Natural killer cell (primary cell): ENCODE results near the gene HEY2. TPM values are rescaled to one million over a fixed set of nuclear protein-coding genes. Genes with fewer than 3 reads are reported as not detected.

Source experiments
- ATAC-seq, 3 donors: fragments of 150-1000 bp in 2 of 3; fragments of 200-7000 bp in 1 of 3; cut with Tn5 transposase; 1 replicate in 1 of 3; 2 replicates in 2 of 3; pipeline ENCODE4 v1.10.0; 2021; ENCODE audit warnings: mild to moderate bottlenecking in 2 of 3, moderate library complexity in 2 of 3
- DNase-seq, 2 donors: peaks; one replicate each; pipeline versions ENCODE4 v3.0.0 to v3.0.0-alpha.2; 2013 to 2021; ENCODE audit warnings: mixed read lengths in 1 of 2
- H3K27ac ChIP-seq: one replicate; pipeline ENCODE4 v1.5.1; 2013; ENCODE audit warnings: mild to moderate bottlenecking, low read length
- H3K27me3 ChIP-seq: one replicate; pipeline ENCODE4 v1.6.1; 2013; ENCODE audit warnings: low read length; ENCODE audit not compliant: control insufficient read depth, insufficient read depth
- H3K36me3 ChIP-seq: one replicate; pipeline ENCODE4 v1.6.1; 2013; ENCODE audit warnings: low read length; ENCODE audit not compliant: control insufficient read depth, insufficient read depth
- H3K4me1 ChIP-seq: one replicate; pipeline ENCODE4 v1.6.1; 2013; ENCODE audit warnings: low read length; ENCODE audit not compliant: control insufficient read depth, insufficient read depth
- H3K4me3 ChIP-seq: one replicate; pipeline ENCODE4 v1.5.1; 2013; ENCODE audit warnings: low read length
- H3K9me3 ChIP-seq: one replicate; pipeline ENCODE4 v1.6.1; 2013; ENCODE audit warnings: low read length; ENCODE audit not compliant: control insufficient read depth, insufficient read depth
- H3K27ac Mint-ChIP-seq, 2 donors: one replicate each; pipeline ENCODE4 v1.8.0; 2022; ENCODE audit warnings: mild to moderate bottlenecking in 2 of 2, mixed read lengths in 2 of 2, moderate library complexity in 1 of 2
- H3K27me3 Mint-ChIP-seq, 2 donors: one replicate each; pipeline ENCODE4 v1.8.0; 2022; ENCODE audit warnings: low read depth in 2 of 2, mixed read lengths in 2 of 2
- H3K36me3 Mint-ChIP-seq: one replicate; pipeline ENCODE4 v1.8.0; 2022; ENCODE audit warnings: mixed read lengths
- H3K4me1 Mint-ChIP-seq, 2 donors: one replicate each; pipeline ENCODE4 v1.8.0; 2022; ENCODE audit warnings: mixed read lengths in 2 of 2
- H3K4me3 Mint-ChIP-seq: one replicate; pipeline ENCODE4 v1.8.0; 2022; ENCODE audit warnings: mild to moderate bottlenecking, moderate library complexity, mixed read lengths
- H3K9me3 Mint-ChIP-seq, 2 donors: one replicate each; pipeline ENCODE4 v1.8.0; 2022; ENCODE audit warnings: mixed read lengths in 2 of 2
- WGBS: methylation state at CpG from one replicate; pipeline ENCODE4 v1.1.7; 2013; ENCODE audit warnings: missing lambda C conversion rate; ENCODE audit not compliant: insufficient coverage; 5-methylcytosine and 5-hydroxymethylcytosine counted together
- intact Hi-C: fragments of 100-400 bp; cut with micrococcal nuclease; formaldehyde crosslinking; loops from one replicate; pipeline ENCODE4 v1.14.2; 2022
- total RNA-seq, 4 donors: library from RNA; stranded (reverse); fragments of 120-200 nt in 1 of 4; gene quantifications; one replicate each; pipeline versions ENCODE4 v1.2.3 to v1.2.4, GENCODE V29; 2013 to 2022
- TF ChIP-seq, protein P1 (sequence below): fragments of 200-600 bp; IDR thresholded peaks from one replicate; pipeline ENCODE4 v1.8.0; 2022; ENCODE audit warnings: antibody characterized with exemption

The HEY2 gene
- total RNA-seq, 3 donors from 2014 or later (not counting 1 experiment from before 2014, with no cell fraction given) = 0.66 to 0.93 (median 0.73) TPM

GRCh38 chr6:125753937-125754259 lies 4.5 kb downstream of the HEY2 start:
- Histone ChIP-seq H3K27me3 (peaks cover 21% of the 10 kb centered on the region), H3K4me3 (no peak overlapping the region), H3K9me3 (no peaks in the 10 kb centered on the region), H3K36me3 (no peaks in the 10 kb centered on the region), H3K27ac (no peak overlapping the region), H3K4me1 (peaks cover 10% of the 10 kb centered on the region)
- intact Hi-C loops = loop anchor here (1.0 kb wide), 1 partner anchor 443 kb away; no protein-coding TSS in a partner anchor
- Mint-ChIP-seq H3K9me3 (no peaks in the 10 kb centered on the region), H3K27ac (no peak overlapping the region), H3K36me3 (no peaks in the 10 kb centered on the region), H3K4me1 (peaks cover 14 to 18% of the 10 kb centered on the region in 2 donors), H3K27me3 (peaks cover 2 to 9% of the 10 kb centered on the region in 2 donors), H3K4me3 (no peak overlapping the region)
- no peak for ATAC-seq
- TF ChIP-seq, protein P1, sequence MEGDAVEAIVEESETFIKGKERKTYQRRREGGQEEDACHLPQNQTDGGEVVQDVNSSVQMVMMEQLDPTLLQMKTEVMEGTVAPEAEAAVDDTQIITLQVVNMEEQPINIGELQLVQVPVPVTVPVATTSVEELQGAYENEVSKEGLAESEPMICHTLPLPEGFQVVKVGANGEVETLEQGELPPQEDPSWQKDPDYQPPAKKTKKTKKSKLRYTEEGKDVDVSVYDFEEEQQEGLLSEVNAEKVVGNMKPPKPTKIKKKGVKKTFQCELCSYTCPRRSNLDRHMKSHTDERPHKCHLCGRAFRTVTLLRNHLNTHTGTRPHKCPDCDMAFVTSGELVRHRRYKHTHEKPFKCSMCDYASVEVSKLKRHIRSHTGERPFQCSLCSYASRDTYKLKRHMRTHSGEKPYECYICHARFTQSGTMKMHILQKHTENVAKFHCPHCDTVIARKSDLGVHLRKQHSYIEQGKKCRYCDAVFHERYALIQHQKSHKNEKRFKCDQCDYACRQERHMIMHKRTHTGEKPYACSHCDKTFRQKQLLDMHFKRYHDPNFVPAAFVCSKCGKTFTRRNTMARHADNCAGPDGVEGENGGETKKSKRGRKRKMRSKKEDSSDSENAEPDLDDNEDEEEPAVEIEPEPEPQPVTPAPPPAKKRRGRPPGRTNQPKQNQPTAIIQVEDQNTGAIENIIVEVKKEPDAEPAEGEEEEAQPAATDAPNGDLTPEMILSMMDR = no peak
- DNase-seq = no peak

DNA sequence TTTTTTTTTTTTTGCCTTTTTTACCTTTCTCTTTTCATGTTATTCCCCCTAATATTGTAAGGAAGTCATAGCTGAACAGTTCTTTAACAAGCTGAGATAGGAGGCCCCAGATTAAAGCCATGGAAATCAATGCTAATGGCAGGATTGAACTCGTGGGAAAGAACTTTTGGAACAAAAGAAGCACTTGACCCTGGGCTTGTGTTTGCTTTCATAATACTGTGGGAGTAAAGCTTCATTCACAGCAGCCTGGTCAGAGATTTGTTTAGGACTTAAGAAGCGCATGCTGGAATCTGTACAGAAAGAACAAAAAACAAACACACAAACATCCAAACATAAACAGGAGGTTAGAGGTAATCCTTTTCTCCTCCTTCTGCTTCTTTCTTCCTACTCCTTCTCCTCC lies 5.1 kb downstream of the HEY2 start:
- Mint-ChIP-seq H3K9me3 (no peaks in the 10 kb centered on the region), H3K27me3 (peaks cover 8 to 16% of the 10 kb centered on the region in 2 donors), H3K4me3 (no peak overlapping the region), H3K4me1 (peaks cover 12 to 17% of the 10 kb centered on the region in 2 donors), H3K36me3 (no peaks in the 10 kb centered on the region), H3K27ac (no peak overlapping the region)
- WGBS = 73% methylated on average over 2 of the region's 2 CpGs
- DNase-seq (no peak), ATAC-seq (no peak)
- Histone ChIP-seq H3K4me1 (peaks cover 9% of the 10 kb centered on the region), H3K9me3 (no peaks in the 10 kb centered on the region), H3K4me3 (no peak overlapping the region), H3K27ac (no peak overlapping the region), H3K27me3 (peaks cover 21% of the 10 kb centered on the region), H3K36me3 (no peaks in the 10 kb centered on the region)
- intact Hi-C loops = no loop called here
- TF ChIP-seq, protein P1 = no peak

DNA sequence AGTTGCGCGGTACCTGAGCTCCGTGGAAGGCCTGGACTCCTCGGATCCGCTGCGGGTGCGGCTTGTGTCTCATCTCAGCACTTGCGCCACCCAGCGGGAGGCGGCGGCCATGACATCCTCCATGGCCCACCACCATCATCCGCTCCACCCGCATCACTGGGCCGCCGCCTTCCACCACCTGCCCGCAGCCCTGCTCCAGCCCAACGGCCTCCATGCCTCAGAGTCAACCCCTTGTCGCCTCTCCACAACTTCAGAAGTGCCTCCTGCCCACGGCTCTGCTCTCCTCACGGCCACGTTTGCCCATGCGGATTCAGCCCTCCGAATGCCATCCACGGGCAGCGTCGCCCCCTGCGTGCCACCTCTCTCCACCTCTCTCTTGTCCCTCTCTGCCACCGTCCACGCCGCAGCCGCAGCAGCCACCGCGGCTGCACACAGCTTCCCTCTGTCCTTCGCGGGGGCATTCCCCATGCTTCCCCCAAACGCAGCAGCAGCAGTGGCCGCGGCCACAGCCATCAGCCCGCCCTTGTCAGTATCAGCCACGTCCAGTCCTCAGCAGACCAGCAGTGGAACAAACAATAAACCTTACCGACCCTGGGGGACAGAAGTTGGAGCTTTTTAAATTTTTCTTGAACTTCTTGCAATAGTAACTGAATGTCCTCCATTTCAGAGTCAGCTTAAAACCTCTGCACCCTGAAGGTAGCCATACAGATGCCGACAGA lies 9.9 kb downstream of the HEY2 start:
- peak in 2 of 3 donors; percentile 36 to 55 for ATAC-seq
- peaks cover 8% of the 10 kb centered on the region for H3K27me3 ChIP-seq

More for the DNA sequence above, 9.9 kb downstream of the HEY2 start:
- H3K36me3 Mint-ChIP-seq = no peaks in the 10 kb centered on the region
- no peak overlapping the region for H3K27ac Mint-ChIP-seq
- Histone ChIP-seq H3K4me3 (no peak overlapping the region), H3K27ac (no peak overlapping the region), H3K4me1 (no peaks in the 10 kb centered on the region), H3K36me3 (no peaks in the 10 kb centered on the region), H3K9me3 (no peaks in the 10 kb centered on the region)
- TF ChIP-seq, protein P1 = no peak
- H3K9me3 Mint-ChIP-seq = no peaks in the 10 kb centered on the region
- no peak for DNase-seq
- intact Hi-C loops = no loop called here
- WGBS = 89% methylated on average over 42 of the region's 42 CpGs
- H3K27me3 Mint-ChIP-seq = peaks cover 20 to 33% of the 10 kb centered on the region in 2 donors
- H3K4me3 Mint-ChIP-seq = no peak overlapping the region
- no peaks in the 10 kb centered on the region for H3K4me1 Mint-ChIP-seq
